HG02884 (cell line): Measurements from ENCODE around the gene ZBTB7C.

ENCODE experiments used
- ATAC-seq: cut with Tn5 transposase; IDR thresholded peaks from one replicate; pipeline ENCODE4 v1.9.1; 2021; ENCODE audit warnings: mild to moderate bottlenecking, moderate library complexity; ENCODE audit not compliant: unreplicated experiment

ZBTB7C gene

DNA sequence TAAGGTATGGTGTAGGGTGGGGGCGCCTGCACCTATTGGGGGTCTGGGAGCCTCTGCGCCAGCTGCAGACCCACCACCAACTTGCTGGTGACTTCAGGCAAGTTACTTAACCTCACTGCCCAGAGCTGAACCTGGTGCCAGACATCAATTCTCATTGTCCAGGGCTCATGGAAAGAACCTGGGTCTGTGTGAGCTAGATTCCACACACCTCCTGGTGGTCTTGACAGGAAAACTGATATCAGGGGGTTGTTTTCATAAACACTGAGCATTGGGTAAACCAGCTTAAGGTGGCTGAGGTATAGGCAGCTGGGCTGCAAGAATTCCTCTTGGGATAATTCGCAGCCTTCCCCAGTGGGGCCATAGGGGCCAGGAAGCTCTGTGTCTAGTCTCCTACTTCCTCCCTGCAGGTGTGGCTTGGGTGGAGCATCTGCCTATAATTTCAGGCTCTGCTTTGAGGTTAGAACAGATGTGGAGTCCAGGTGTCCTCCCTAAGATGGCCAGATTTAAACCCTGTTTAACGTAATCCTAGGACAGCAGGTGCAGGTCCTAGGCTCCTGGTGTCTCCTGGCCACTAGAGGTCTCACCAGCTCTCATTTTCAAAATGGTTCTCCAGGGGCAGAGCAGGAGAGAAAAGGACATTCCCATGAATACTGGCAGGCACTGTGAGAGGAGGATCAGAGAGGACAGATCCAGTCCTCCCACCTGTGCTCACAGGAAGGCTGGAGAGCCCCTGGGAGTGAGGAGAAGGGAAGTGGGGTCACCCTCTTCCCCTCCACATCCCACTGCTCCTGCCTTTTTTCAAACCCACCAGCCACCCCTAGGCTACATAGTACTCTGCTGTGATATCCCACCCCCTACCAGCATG, 378.3 kb downstream of the ZBTB7C start:
- ATAC-seq: no peak

DNA sequence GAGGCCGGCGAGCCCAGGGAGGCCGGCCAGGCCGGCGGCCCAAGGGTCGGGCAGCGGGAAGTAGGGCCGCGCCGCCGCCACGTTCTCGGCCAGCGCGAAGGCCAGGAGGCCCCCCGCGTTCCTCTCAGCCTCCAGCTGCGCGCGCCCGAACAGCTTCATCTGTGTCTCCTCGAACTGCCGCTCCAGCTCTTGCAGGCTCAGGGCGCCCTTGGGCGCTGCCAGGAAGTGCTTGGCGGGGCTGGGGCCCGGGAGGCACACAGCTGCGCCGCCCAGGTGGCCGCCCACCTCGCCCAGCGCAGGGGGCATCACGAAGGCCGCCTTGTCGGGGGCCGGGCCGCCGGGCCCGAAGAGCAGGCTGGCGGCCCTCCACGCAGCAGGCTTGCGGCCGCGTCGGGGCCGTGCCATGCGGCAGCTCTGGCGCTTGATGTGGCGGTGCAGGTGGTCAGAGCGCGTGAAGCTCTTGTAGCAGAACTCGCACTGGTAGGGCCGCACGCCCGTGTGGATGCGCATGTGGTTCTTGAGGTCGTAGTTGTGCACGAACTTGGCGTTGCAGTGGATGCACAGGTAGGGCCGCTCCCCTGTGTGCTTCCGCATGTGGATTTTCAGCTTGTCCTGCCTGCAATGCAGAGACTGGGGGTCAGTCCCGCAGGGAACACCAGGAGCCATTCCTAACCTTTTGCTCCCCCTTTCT, 379.7 kb downstream of the ZBTB7C start:
- ATAC-seq: no peak

DNA sequence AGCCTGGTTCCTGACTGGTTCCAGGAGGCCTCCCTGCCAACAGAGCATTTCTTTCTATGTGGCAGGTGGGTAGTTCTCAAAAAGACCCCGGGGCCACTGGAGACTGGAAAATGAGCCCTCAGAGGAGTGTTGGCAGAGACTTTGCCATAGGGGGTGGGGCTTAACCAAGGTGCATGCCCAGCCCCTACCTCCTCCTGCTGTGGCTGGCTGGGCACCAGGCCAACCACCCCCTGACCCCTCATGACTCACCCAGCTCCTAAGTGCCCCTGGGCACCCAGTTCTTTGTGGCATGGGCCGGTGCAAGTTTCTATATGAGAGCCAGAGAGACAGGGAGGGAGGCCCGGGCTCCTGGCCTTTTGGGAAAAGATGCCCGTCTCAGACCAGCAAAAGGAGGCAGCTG, 380.5 kb downstream of the ZBTB7C start:
- ATAC-seq: no peak

DNA sequence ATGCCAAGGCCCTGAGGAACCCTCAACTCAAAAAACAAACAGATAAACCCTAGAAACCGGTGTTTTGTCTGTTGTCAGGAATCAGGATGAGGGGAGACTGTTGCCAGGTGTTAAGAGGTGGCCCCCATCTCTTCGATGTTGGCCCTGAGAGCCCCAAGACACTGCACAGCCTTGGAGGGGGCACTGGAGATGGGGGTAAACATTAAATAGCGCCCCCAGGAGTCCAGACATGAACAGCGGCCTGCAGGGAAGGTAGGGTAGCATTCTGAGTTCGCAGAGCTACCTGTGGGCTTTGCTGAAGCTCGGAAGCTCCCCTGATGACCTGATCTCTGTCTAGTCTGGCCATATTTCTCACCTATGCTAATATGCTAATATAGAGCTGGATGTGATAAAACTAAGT, 381.1 kb downstream of the ZBTB7C start:
- ATAC-seq: no peak

DNA sequence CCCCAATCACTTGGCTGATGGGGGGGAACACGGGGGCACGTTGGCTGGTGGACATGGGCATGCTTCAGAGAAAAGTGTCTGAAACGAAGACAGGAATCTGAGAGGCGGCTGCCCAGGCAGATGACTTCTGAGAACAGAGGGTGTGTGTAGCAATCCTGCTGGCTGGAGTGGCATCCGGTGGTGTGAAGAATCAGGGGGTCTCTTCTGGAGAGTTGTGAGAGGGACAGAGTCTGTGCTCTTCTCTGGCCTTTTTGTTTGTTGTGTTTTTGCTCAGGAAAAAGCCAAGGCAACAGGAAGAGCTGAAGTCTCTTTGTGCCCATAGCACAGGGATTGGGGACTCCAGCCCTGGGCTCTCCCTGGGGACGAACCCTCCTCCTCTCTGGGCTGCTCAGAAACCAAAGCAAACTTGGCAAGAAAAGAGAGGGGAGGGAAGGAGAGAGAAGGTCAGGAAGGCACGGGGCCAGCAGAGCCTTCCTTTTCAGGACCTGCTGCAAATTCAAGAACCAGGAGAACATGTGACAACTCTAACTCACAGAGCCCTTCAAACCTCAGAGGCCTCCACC, 381.7 kb downstream of the ZBTB7C start:
- ATAC-seq: no peak

DNA sequence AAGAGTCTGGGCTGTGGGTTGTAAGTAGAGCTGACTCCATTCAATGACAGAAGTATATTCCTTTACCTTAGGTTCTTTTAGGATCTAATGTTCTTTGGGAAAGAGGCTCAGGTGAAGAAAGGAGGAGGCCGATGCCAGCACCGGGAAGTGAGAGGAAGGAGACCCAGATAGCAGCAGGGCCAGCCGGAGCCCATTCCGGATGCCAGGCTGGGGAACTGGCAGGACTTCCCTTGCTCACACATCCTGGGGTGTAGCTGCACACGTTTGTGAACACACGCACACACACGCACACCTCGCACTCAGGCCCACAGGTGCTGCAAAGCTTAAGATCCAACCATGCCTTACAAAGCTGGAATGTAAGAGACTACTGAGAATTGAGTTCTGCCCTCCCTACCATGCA, 383.0 kb downstream of the ZBTB7C start:
- no peak for ATAC-seq

DNA sequence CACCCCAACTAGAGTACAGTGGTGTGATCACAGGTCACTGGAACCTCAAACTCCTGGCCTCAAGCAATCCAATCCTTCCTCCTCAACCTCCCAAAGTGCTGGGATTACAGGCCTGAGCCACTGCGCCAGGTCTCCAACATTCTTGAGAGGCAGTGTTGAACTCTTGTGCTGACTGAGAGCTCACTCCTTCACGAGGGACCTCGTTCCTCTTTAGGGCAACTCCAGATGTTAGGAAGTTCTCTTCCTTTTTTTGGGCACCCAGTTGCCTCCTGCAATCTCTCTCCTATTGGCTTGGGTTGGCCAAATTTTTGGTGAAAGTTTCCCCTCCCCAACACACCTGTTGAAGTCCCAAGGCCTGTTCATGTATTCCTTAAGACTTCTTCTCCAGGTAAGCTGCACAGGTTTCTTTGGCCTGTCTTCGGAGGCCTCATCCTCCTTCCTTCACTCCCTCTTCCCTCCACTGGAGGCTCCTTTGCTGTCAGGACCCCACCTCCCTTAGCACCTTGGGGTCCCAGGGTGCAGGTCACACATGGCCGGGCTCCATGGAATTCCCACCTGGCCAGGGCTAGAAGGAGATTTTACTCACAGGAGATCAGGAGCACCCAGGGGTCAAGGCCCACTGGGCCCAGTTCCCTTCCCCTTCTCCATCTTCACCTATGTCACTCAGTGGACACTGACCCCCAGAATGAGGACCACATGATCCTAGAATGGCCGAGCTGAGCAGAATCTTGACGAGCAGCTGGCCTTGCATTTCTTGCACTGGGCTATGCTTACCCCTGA, 384.1 kb downstream of the ZBTB7C start:
- ATAC-seq: no peak

DNA sequence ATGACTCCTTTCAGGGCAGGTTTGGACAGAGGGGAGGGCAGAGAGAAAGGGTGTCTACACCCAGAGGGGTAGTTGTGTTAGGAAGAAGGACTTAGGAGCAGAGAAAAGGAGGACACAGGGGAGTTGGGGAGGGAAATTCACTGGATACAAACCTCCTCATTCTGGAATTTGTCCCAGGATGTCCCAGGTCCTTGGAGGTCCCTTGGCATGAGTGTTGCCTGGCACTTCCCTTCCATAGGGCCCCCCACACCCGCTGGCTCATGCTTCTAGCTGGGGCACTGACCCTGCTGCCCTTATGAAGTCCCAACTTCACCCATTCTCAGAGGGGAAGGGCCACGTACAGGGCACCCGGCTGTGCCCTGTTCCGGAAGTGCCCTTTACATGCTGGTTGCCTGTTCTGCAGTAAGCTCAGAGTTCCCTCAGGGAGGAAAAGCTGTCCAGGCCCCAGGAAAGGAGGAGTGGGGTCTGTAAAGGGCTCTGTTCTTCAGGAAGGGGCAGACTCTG, 385.1 kb downstream of the ZBTB7C start:
- no peak for ATAC-seq

DNA sequence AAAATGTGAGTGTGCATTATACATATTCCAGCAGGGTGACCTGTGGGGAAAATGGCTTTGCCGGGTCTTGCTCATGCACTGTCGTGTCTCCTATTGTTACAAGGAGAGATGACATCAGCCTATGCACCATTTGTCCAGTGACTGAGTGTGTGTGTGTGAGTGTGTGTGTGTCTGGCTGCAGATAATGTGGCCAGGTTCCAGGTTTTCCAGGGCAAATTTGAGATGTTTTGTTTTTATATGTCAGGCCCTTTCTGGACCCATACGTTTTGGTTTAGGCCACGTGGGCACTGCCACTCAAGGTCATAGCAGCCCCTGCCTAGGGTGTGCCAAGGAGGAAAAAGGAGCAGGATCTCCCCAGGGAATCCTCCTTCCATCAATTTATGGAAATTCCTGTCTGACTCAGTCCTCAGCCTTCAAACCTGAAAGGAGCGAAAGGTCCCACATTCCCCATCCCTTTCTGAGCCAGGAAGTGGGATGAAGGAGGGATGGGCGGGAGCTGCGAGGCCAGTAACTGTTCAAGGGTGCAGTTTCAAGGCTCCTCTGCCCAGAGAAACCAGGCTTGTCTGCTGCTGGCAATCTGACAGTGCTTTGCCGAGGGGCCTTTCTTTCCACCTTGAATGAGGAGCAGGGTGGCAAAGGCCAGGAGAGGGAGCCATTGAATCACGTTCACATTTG, 385.7 kb downstream of the ZBTB7C start:
- ATAC-seq: no peak

DNA sequence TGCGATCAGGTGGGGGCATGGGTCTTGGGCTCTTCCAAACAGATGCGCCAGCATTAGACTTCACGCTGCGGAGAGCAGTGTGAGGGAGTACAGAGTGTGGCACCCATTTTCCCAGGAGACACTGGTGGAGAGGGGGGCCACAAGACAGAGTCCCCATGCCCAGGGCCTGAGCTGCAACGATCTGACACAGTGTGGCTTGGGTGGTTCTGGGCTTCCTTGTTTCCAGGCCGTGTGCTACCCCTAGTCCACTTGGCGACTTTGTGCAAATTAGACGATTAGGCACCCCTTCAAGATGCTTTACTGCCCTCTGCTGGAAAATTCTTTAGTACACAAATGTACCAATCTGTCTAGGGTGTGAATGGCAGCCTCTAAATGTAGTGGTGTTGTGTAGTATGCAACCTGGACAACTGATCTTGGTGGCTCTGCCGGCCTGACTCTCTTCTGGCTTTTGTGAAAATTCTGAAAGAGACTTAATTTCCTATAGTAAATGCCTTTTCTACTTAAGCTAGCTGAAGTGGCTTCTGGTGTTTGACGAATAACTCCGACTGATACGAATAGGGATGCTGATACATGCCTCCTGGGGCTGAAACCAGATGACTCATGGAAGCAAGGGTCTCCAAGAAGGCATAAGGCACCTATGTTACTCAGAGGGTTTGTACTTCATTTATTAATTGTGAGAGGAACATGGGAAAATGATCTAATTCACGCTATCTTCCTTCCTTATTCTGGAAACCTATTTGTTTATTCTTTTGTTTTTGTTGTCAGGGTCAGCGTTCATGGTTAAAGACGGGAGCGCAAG, 386.5 kb downstream of the ZBTB7C start:
- ATAC-seq: no peak

DNA sequence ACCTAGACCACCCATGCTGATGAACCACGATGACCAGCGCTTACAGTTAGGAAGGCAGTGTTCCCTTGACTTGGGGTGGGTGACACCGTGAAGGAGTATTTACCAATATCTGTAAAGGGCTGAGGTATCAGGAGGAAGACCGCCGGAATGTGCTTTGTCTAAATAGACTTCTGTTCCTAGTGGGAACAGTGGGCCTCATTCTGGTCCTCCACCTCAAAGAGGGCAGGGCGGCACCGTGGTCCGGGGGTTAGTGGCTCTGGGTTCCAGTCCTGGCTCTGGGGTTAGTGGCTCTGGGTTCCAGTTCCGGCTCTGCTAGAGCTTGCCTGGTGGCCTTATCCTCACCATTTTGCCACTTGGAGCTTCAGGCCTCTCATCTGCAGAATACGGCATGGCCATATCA, 387.2 kb downstream of the ZBTB7C start:
- no peak for ATAC-seq

DNA sequence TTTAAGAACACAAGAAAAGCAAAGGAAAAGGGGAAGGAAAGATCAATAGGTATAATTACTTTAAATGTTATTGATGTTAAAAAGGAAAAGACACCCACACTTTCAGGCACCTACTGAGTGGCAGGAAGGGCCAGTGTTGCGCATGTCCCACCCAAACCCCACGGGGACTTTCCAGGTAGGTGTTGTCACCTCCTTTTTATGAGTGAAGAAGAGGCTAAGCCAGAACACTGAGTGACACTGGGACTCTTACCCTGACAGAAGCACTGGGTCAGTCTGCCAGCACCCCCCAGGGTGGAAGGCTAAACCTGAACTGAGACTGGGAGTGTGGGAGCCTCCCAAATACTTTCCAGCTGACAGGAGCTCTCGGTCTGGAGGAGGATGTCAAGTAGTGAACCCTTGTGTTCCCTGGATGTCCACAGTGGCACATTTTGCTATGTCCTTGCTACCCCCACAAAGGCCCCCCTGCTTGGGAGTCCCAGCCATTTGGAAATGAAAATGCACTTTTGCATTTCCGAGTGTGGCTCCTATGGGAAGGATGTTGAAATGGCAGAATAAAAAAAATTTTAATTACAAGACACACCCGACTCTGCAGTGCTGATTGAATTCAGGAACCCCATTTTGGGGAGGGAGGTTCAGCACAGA, 387.8 kb downstream of the ZBTB7C start:
- no peak for ATAC-seq

DNA sequence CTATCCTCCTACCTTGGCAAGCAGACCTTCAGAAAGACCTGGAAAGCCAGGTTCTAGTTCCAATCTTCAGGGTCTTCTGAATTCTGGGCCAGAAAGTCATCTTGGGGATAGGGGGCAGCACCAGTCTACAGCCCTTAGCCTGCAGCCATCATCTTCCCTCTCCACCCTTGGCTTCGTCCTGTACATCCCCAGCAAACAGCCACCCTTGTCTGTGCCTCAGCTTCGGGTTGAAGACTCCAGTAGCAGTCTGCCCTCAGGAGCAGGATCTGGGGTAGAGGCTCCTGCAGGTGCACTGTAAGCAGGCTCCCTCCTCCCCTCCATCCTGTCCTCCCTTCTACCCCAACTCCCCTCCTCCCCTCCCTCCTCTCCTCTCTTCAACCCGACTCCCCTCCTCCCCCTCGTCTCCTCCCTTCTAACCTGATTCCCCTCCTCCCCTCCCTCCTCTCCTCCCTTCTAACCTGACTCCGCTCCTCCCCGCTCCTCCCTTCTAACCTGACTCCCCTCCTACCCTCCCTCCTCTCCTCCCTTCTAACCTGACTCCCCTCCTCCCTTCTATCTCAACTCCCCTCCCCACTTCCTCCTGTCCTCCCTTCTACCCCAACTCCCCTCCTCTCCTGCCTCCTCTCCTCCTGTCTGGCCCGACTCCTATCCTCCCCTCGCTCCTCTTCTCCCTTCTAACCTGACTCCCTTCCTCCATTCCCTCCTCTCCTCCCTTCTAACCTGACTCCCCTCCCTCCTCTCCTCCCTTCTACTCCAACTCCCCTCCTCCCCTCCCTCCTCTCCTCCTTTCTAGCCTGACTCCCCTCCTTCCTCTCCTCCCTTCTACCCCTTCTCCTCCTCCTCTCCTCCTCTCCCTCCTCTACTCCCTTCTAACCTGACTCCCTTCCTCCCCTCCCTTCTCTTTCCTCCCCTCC, 388.6 kb downstream of the ZBTB7C start:
- no peak for ATAC-seq

DNA sequence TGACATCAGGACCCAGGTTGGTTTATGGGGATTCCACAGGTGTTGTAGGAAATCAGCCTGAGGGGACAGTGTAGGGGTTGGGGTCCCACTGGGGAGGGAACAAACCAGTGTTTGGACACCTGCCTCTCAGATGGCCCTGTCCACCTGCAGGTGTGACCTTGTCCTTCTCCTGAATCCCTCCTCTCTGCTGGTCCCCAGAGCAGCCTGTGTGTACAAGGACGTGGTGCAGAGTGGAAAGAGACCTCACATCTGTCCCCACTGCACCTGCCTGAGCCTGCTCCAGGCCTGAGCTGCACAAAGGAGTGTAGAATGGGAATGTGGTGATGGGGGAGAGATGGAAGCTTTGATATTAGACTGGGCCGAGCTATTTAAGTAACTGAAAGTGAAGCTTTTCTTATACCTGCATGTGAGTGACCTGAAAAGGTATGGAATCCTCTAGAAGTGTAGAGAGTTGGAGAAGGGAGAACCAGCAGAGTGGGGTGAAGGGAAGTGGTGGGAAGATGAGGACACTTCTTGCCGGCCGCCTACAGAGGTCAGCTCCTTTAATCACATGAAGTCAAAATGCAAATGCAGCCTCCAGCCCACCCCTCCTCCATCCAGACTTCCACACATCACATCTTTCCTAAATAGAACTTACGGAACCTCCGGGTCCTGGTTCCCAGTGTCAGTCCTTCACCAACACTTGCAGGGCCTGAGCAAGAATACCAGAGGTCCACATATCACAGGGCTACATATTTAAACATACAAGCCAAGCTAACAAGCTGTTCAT, 389.4 kb downstream of the ZBTB7C start:
- no peak for ATAC-seq

DNA sequence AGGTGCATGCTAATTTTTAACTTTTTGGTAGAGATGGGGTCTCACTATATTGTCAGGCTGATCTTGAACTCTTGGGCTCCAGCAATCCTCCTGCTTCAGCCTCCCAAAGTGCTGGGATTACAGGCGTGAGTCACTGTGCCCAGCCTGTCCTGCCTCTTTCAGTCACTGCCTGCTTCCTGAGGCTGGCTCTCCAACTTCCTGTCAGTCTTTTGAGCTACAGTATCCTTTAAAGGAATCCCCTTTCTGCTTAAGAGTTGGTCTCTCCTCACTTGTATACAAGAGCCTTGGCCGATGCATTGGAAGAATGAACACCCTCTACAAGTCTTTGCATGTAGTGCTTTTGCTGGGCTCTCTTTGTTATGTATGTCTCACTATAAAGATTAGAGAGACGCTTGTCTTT, 390.3 kb downstream of the ZBTB7C start:
- no peak for ATAC-seq

DNA sequence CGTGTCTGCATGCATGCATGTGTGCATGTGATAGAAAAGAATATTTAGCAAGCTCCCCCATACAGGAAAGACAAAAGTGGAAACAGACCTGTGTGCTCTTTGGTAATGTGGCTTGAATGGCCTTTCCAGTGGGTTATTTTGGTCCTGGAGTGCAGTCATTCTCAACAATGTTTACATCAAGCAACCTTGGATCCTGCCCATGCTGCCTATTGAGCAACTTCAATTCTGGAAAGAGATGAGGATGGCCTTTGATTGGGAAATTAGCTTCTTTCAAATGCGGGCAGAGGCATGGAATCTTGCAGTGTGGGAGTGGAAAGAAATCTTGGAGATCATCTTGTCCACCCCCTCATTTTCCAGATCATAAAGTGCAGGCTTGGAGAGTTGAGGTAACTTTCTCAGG, 391.5 kb downstream of the ZBTB7C start:
- ATAC-seq: no peak

DNA sequence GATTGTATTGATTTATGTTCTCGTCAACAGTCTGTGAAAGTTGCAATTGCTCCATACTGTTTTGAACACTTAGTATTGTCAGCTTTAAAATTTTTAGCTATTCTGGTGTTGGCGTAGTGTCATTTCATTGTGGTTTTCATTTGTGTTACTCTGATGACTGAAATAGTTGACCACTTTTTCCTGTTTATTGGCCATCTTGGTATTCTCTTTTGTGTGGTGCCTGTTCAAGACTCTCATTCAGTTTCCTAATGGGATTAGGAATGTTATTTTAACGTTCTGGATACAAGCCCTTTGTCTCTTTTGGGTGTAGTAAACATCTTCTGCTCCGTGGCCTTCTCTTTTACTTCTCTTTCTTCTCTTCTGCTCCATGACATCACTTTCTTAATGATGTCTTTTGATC, 396.0 kb downstream of the ZBTB7C start:
- no peak for ATAC-seq
